ENCODE data around the gene SLC2A5.
"Not testable (repeated sequence)": the region's sequence is repeated elsewhere in the genome, so short reads cannot be mapped to it uniquely, and the experiment has no call there.

DNA sequence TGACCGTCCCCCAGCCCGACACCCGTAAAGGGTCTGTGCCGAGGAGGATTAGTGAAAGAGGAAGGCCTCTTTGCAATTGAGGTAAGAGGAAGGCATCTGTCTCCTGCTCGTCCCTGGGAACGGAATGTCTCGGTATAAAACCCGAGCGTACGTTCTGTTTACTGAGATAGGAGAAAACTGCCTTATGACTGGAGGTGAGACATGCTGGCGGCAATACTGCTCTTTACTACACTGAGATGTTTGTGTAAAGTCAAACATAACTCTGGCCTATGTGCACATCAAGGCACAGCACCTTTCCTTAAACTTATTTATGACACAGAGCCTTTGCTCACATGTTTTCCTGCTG is 67.2 kb downstream of the SLC2A5 start:
- TF ChIP-seq, protein P1, sequence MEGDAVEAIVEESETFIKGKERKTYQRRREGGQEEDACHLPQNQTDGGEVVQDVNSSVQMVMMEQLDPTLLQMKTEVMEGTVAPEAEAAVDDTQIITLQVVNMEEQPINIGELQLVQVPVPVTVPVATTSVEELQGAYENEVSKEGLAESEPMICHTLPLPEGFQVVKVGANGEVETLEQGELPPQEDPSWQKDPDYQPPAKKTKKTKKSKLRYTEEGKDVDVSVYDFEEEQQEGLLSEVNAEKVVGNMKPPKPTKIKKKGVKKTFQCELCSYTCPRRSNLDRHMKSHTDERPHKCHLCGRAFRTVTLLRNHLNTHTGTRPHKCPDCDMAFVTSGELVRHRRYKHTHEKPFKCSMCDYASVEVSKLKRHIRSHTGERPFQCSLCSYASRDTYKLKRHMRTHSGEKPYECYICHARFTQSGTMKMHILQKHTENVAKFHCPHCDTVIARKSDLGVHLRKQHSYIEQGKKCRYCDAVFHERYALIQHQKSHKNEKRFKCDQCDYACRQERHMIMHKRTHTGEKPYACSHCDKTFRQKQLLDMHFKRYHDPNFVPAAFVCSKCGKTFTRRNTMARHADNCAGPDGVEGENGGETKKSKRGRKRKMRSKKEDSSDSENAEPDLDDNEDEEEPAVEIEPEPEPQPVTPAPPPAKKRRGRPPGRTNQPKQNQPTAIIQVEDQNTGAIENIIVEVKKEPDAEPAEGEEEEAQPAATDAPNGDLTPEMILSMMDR (IDR thresholded peaks at IDR 0.05; ENCODE audit: insufficient read depth, low read depth, low read length): not testable (repeated sequence)
- not testable (repeated sequence) for TF ChIP-seq EZH2 (IDR thresholded peaks at IDR 0.05; ENCODE audit: insufficient read depth, low read length)
